Breast epithelium (tissue), 3 donors: ENCODE results near the gene CGREF1.

Source experiments
- POLR2A ChIP-seq: fragments of 450-650 bp; IDR thresholded peaks from one replicate; pipeline ENCODE4 v1.6.1; 2016; ENCODE audit warnings: antibody characterized with exemption, mild to moderate bottlenecking, moderate library complexity
- TF ChIP-seq, protein P1 (sequence below), 3 donors: fragments of 450-650 bp; IDR thresholded peaks; one replicate each; pipeline ENCODE4 v1.5.1; 2016 to 2017; ENCODE audit warnings: antibody characterized with exemption in 3 of 3, mild to moderate bottlenecking in 3 of 3, moderate library complexity in 3 of 3

GRCh38 chr2:27131429-27131828 is 12.5 kb upstream of the CGREF1 start:
- TF ChIP-seq, protein P1, sequence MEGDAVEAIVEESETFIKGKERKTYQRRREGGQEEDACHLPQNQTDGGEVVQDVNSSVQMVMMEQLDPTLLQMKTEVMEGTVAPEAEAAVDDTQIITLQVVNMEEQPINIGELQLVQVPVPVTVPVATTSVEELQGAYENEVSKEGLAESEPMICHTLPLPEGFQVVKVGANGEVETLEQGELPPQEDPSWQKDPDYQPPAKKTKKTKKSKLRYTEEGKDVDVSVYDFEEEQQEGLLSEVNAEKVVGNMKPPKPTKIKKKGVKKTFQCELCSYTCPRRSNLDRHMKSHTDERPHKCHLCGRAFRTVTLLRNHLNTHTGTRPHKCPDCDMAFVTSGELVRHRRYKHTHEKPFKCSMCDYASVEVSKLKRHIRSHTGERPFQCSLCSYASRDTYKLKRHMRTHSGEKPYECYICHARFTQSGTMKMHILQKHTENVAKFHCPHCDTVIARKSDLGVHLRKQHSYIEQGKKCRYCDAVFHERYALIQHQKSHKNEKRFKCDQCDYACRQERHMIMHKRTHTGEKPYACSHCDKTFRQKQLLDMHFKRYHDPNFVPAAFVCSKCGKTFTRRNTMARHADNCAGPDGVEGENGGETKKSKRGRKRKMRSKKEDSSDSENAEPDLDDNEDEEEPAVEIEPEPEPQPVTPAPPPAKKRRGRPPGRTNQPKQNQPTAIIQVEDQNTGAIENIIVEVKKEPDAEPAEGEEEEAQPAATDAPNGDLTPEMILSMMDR (IDR thresholded peaks at IDR 0.05): no peak
- TF ChIP-seq POLR2A: no peak
